ENCODE measurements around the gene UPK1A.

The UPK1A gene

DNA sequence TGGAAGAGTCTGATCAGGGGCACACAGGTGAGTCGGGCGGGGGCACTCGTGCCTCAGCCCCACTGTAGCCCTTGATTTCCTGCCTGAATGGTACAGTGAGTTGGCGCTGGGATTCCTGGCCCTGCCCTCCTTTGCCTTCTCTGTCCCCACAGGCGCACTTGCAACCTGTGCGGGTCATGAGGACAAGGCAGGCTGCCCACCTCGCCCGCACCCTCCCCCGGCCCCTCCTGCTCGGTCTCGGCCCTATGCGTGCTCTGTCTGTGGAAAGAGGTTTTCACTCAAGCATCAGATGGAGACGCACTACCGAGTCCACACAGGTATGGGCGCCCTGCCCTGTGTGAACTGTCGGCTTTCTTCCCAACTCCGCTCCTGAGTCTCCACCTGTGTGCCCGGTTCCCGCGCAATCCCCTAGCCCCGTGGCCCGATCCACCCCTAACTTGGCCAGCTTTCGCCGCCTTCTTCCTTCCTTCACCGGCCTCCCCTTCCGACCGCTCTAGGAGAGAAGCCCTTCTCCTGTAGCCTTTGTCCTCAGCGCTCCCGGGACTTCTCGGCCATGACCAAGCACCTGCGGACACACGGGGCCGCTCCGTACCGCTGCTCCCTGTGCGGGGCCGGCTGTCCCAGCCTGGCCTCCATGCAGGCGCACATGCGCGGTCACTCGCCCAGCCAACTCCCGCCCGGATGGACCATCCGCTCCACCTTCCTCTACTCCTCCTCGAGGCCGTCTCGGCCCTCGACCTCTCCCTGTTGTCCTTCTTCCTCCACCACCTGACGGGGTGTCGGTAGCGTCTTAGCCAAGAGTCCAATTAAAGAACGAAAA lies 49.9 kb downstream of the UPK1A start:
- TF ChIP-seq, protein P1, sequence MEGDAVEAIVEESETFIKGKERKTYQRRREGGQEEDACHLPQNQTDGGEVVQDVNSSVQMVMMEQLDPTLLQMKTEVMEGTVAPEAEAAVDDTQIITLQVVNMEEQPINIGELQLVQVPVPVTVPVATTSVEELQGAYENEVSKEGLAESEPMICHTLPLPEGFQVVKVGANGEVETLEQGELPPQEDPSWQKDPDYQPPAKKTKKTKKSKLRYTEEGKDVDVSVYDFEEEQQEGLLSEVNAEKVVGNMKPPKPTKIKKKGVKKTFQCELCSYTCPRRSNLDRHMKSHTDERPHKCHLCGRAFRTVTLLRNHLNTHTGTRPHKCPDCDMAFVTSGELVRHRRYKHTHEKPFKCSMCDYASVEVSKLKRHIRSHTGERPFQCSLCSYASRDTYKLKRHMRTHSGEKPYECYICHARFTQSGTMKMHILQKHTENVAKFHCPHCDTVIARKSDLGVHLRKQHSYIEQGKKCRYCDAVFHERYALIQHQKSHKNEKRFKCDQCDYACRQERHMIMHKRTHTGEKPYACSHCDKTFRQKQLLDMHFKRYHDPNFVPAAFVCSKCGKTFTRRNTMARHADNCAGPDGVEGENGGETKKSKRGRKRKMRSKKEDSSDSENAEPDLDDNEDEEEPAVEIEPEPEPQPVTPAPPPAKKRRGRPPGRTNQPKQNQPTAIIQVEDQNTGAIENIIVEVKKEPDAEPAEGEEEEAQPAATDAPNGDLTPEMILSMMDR (conservative IDR thresholded peaks at IDR 0.05), result no peak
- H3K27ac ChIP-seq, result peak overlapping the region; percentile 98

DNA sequence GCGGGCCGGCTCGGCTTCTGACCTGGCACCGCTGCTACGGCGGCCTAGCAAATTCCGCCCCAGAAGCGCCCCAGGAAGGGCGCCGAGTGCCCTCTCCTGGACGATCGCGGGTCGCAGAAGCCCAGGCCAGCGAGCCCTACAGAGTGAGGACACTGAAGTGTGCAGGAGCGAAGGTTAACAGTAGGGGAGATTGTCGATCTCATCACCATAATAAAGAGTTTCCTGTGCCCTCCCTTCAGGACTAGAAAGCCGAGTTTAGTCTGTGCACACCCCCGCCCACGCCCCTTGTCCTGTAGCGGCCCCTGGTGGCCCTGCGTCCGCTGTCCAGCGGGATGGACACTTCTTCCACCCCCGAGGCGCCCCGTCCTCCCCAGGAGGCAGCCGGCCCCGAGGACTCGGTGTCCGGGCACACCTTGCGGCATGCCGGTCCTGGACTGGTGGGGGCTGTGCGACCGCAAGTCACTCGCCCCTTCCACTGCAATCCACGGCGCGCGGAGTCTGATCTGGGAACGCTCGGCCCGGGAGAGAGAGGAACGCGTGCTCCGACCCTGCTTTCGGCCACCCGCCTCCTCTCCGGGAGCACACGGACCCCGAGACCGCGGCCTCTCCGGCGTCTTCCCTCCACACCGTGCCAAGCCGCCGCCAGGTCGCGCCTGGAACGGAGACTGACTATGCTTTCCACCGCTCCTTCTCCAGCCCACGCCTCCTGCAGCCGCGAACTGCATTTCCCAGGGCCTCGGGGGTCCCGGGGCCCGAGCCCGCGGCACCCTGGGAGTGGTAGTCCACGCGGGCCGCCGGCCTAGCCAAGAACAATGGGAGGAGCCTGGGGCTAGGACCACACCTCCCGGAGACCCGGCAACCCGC lies 50.7 kb downstream of the UPK1A start:
- TF ChIP-seq, protein P1 (conservative IDR thresholded peaks at IDR 0.05), result peak; percentile 98

DNA sequence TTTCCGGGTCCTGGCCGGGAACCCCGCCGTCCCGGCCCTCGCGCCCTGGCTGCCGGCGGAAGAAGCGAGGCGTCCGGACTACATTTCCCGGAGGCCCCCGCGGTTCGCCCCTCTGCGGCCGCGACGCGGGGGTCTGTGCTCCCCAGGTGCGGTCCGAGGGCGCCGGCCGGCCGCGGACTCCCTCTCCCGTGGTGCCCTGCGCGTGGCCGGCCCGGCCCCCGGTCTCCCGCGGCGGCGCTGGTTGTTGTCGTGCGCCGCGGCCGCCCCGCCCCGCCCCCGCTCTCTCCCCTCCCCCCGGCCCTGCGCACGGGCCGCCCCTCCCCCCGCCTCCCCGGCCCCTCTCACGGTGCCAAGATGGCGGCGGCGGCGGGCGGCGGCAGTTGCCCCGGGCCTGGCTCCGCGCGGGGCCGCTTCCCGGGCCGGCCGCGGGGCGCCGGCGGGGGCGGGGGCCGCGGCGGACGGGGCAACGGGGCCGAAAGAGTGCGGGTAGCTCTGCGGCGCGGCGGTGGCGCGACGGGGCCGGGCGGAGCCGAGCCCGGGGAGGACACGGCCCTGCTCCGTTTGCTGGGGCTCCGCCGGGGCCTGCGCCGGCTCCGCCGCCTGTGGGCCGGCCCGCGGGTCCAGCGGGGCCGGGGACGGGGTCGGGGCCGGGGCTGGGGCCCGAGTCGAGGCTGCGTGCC lies 51.5 kb downstream of the UPK1A start, which contains the start of gene KMT2B:
Gene KMT2B, plus strand, starts transcription at position 339 of the 680 bp plus-strand sequence. Its CDS starts 16 bp downstream, at position 355.
- peak within 1 kb of the TSS; percentile 98 for H3K27ac ChIP-seq

More for the DNA sequence above, 50.7 kb downstream of the UPK1A start:
- H3K27ac ChIP-seq, result peak overlapping the region; percentile 98

DNA sequence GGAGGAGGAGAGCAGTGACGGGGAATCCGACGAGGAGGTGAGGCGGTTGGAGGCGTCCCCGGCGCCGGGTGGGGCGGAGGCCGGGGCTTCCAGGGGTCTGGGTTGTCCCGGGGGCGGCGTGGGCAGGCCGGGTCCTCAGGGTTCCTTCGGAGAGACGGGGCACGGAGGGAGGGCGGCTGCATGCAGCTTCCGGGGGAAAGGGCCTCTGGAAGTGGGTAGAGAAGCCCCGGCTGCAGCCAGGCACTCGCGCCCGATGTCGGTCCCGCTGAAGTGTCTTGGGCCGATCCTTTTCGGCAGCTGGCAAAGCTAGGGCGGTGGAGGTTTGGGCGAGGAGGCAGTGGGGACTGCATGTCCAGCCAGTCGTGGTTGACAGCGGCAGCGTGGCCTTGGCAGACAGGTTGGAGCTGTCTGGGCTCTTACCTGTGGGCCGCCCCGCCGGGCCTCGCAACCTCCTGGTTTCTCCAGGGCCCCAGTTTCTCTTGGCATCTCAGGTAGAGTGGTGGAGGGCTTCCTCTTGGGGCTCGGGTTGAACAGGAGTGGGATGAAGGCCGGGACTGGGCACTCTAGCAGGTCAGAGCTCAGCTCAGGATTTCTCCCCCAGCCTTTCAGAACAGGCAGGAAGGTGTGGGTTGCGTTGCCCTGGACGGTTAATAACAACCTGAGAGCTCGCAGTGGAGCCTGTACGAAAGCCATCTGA lies 52.2 kb downstream of the UPK1A start:
- TF ChIP-seq, protein P1 (conservative IDR thresholded peaks at IDR 0.05), result no peak
- peak overlapping the region; percentile 98 for H3K27ac ChIP-seq

More for the DNA sequence above, 51.5 kb downstream of the UPK1A start, which contains the start of gene KMT2B:
- TF ChIP-seq, protein P1 (conservative IDR thresholded peaks at IDR 0.05), result no peak

DNA sequence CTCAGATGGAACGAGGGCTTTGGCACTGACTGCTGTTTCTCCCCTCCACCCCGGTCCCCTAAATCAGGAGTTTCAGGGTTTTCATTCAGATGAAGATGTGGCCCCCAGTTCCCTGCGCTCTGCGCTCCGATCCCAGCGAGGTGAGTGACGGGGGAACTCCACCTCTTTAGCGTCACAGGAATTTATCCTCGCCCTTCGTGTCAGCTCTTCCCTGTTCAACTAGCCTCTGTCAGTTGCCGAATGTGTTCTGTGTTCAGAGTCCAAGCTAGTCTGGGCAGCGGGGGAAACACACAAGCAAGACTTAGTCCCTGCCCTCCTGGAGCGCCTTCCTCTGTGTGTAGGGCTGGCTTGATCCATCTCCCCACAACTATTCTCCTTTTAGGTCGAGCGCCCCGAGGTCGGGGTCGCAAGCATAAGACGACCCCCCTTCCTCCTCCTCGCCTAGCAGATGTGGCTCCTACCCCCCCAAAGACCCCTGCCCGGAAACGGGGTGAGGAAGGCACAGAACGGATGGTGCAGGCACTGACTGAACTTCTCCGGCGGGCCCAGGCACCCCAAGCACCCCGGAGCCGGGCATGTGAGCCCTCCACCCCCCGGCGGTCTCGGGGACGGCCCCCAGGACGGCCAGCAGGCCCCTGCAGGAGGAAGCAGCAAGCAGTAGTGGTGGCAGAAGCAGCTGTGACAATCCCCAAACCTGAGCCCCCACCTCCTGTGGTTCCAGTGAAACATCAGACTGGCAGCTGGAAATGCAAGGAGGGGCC lies 53.3 kb downstream of the UPK1A start:
- TF ChIP-seq, protein P1 (conservative IDR thresholded peaks at IDR 0.05), result no peak
- H3K27ac ChIP-seq, result peak overlapping the region; percentile 98

DNA sequence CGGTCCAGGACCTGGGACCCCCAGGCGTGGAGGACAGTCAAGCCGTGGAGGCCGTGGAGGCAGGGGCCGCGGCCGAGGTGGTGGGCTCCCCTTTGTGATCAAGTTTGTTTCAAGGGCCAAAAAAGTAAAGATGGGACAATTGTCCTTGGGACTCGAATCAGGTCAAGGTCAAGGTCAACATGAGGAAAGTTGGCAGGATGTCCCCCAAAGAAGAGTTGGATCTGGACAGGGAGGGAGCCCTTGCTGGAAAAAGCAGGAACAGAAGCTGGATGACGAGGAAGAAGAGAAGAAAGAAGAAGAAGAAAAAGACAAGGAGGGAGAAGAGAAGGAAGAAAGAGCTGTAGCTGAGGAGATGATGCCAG lies 53.8 kb downstream of the UPK1A start:
- TF ChIP-seq, protein P1 (conservative IDR thresholded peaks at IDR 0.05), result no peak
- H3K27ac ChIP-seq, result 0 out of 2 replicates have a peak overlapping the region, but pooled peaks have one; percentile 98

All from VCaP (cell line).